Measurements from ENCODE around the gene PREPL.

- TF ChIP-seq POLR2A (IDR thresholded peaks at IDR 0.05), result no peak
- TF ChIP-seq, protein P1, sequence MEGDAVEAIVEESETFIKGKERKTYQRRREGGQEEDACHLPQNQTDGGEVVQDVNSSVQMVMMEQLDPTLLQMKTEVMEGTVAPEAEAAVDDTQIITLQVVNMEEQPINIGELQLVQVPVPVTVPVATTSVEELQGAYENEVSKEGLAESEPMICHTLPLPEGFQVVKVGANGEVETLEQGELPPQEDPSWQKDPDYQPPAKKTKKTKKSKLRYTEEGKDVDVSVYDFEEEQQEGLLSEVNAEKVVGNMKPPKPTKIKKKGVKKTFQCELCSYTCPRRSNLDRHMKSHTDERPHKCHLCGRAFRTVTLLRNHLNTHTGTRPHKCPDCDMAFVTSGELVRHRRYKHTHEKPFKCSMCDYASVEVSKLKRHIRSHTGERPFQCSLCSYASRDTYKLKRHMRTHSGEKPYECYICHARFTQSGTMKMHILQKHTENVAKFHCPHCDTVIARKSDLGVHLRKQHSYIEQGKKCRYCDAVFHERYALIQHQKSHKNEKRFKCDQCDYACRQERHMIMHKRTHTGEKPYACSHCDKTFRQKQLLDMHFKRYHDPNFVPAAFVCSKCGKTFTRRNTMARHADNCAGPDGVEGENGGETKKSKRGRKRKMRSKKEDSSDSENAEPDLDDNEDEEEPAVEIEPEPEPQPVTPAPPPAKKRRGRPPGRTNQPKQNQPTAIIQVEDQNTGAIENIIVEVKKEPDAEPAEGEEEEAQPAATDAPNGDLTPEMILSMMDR (IDR thresholded peaks at IDR 0.05), result no peak
Observed at GRCh38 chr2:44348400-44348799, 12.9 kb downstream of the PREPL start.

Data from lower leg skin (tissue), 3 donors.